RWPE2 (cell line): ENCODE measurements around the gene TEKTIP1.

ENCODE experiments used
- ATAC-seq: fragments of 200-7000 bp; cut with Tn5 transposase; 3 replicates; pipeline ENCODE4 v1.9.1; 2021; ENCODE audit warnings: low read depth
- DNase-seq: peaks from one replicate; pipeline ENCODE4 v3.0.0-alpha.2; 2020; ENCODE audit warnings: low spot score
- H3K27ac ChIP-seq: fragments of 450-650 bp; 2 replicates; pipeline ENCODE4 v1.5.1; 2017; ENCODE audit warnings: mild to moderate bottlenecking; ENCODE audit not compliant: poor library complexity, severe bottlenecking
- H3K27me3 ChIP-seq: fragments of 250-450 bp; sonication (Bioruptor Pico); 2 replicates; pipeline ENCODE4 v1.5.1; 2021; ENCODE audit warnings: mild to moderate bottlenecking, moderate library complexity; ENCODE audit not compliant: insufficient read depth, poor library complexity, severe bottlenecking
- H3K36me3 ChIP-seq: fragments of 250-450 bp; sonication (Bioruptor Pico); 2 replicates; pipeline ENCODE4 v1.5.1; 2020; ENCODE audit warnings: low read depth, mild to moderate bottlenecking, moderate library complexity
- H3K4me1 ChIP-seq: fragments of 250-450 bp; sonication (Bioruptor Pico); 2 replicates; pipeline ENCODE4 v1.5.1; 2021; ENCODE audit warnings: mild to moderate bottlenecking, moderate library complexity; ENCODE audit not compliant: insufficient read depth, poor library complexity, severe bottlenecking
- H3K4me3 ChIP-seq: fragments of 250-450 bp; sonication (Bioruptor Pico); 2 replicates; pipeline ENCODE4 v1.5.1; 2021; ENCODE audit warnings: mild to moderate bottlenecking, moderate library complexity; ENCODE audit not compliant: severe bottlenecking
- H3K9me3 ChIP-seq: fragments of 250-450 bp; sonication (Bioruptor Pico); 2 replicates; pipeline ENCODE4 v1.5.1; 2021; ENCODE audit warnings: mild to moderate bottlenecking, moderate library complexity; ENCODE audit not compliant: severe bottlenecking
- TF ChIP-seq, protein P1 (sequence below): fragments of 450-650 bp; IDR thresholded peaks from one replicate; pipeline ENCODE4 v1.5.1; 2017; ENCODE audit warnings: mild to moderate bottlenecking, moderate library complexity; ENCODE audit not compliant: poor library complexity, severe bottlenecking

Gene TEKTIP1

DNA sequence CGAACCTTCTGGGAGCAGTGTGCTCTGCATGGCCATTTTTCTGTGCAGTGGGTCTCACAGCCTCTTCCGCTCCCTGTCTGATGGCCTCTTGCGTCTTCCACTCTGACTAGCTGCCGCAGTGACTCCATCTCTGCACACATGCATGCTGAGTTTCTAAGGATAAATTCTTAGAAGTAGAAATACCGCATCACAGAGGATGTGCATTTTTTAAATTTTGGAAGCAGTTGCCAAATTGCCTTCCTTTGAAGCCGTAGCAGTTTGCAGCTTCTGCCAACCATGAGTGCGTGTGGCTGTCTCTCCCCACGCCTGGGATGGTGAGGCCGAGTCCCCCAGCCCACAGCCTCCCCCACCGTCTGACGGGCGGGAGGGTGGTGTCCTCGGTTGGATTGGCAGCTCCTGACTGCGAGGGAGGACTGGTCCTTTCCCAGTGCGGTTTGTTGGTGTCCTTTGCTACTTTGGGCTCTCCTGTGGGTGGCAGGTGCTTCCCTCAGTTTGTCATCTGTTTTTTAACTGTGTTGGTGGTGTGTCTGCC, 23.0 kb upstream of the TEKTIP1 start:
- Histone ChIP-seq H3K36me3 (peaks cover 3% of the 10 kb centered on the region), H3K9me3 (no peaks in the 10 kb centered on the region), H3K4me1 (peaks cover 8% of the 10 kb centered on the region), H3K27me3 (no peaks in the 10 kb centered on the region), H3K27ac (no peak overlapping the region), H3K4me3 (no peak overlapping the region)
- TF ChIP-seq, protein P1, sequence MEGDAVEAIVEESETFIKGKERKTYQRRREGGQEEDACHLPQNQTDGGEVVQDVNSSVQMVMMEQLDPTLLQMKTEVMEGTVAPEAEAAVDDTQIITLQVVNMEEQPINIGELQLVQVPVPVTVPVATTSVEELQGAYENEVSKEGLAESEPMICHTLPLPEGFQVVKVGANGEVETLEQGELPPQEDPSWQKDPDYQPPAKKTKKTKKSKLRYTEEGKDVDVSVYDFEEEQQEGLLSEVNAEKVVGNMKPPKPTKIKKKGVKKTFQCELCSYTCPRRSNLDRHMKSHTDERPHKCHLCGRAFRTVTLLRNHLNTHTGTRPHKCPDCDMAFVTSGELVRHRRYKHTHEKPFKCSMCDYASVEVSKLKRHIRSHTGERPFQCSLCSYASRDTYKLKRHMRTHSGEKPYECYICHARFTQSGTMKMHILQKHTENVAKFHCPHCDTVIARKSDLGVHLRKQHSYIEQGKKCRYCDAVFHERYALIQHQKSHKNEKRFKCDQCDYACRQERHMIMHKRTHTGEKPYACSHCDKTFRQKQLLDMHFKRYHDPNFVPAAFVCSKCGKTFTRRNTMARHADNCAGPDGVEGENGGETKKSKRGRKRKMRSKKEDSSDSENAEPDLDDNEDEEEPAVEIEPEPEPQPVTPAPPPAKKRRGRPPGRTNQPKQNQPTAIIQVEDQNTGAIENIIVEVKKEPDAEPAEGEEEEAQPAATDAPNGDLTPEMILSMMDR = no peak
- ATAC-seq (no peak), DNase-seq (no peak)

DNA sequence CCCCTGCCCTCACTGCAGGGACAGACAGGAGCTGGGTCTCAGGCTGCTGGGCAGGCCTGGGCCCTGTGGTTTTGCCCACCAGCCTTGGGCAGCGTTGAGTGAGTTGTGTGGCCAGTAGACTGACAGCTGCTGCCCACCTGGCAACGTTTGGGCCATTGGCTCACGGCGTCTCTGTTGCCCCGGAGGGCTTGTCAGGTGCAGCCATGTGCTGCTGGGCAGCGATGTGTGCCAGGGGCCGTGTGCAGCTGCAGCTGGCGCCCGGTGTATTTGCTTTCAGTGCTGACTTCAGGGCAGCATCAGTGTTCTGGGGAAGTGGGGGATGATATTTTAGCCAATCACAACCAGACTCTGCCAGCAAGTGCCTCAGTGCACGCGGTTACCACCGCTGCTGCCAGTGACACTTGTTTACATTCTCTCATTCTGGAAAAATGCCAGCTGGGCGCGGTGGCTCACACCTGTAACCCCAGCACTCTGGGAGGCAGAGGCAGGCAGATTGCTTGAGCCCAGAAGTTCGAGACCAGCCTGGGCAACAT, 22.2 kb upstream of the TEKTIP1 start:
- no peaks in the 10 kb centered on the region for H3K9me3 ChIP-seq
- H3K4me1 ChIP-seq = peaks cover 11% of the 10 kb centered on the region
- H3K4me3 ChIP-seq = no peak overlapping the region
- no peaks in the 10 kb centered on the region for H3K27me3 ChIP-seq
- no peak overlapping the region for H3K27ac ChIP-seq
- no peak for DNase-seq
- ATAC-seq = no peak
- H3K36me3 ChIP-seq = peaks cover under 1% of the 10 kb centered on the region
- TF ChIP-seq, protein P1 = no peak

DNA sequence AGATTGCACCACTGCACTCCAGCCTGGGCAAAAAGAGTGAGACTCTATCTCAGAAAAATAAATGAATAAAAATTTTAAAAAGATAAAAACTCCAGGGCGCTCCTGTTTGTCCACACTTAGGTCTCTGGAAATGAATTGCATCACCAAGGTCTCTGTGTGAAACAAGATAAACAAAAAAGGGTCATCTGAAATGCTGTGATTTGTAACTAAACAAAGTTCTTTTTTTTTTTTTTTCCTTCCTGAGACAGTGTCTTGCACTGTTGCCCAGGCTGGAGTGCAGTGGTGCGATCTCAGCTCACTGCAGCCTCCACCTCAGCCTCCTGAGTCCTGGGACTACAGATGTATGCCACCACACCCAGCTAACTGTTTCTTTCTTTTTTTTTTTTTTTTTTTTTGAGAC, 21.3 kb upstream of the TEKTIP1 start:
- Histone ChIP-seq H3K27ac (no peak overlapping the region), H3K4me1 (peaks cover 11% of the 10 kb centered on the region), H3K9me3 (no peaks in the 10 kb centered on the region), H3K36me3 (peaks cover 7% of the 10 kb centered on the region), H3K27me3 (no peaks in the 10 kb centered on the region), H3K4me3 (no peak overlapping the region)
- no peak for ATAC-seq
- DNase-seq = no peak
- TF ChIP-seq, protein P1 = no peak

DNA sequence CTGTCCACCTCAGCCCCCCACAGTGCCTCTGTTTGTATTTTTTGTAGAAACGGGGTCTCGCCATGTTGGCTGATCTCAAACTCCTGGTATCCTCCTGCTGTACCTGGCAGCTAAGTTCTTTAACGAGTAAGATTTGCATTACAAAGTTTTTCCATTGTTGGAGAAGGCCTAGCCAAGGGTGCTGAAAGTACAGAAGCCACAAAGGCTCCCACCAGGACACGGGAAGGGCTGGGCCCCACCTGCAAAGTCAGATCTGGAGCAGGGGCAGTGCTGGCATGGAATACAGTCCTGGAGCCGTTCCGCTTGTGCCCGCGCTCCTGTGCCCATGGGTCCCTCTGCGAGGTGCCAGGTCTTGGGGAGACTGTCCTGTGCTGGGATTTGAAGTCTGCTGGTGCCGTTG, 20.7 kb upstream of the TEKTIP1 start:
- Histone ChIP-seq H3K4me3 (no peak overlapping the region), H3K36me3 (peaks cover 11% of the 10 kb centered on the region), H3K27ac (no peak overlapping the region), H3K9me3 (no peaks in the 10 kb centered on the region), H3K4me1 (peaks cover 11% of the 10 kb centered on the region), H3K27me3 (no peaks in the 10 kb centered on the region)
- no peak for DNase-seq
- no peak for ATAC-seq
- TF ChIP-seq, protein P1 = no peak

DNA sequence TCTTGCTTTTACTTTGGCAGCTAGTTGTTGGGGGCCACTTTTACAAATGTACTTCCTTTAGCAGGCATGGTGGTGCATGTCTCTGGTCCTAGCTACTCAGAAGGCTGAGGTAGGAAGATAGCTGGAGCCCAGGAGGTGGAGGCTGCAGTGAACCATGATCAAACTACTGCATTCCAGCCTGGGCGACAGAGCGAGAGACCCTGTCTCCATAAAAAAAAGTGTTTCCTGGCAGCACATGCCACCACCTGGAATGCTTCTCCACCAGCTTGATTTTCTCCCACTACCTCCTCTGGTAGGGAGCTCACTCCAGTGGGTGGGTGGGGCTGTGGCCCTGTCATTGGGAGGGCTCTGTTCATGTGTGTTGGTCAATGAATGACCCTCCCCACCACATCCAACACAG, 20.3 kb upstream of the TEKTIP1 start:
- Histone ChIP-seq H3K9me3 (no peaks in the 10 kb centered on the region), H3K4me1 (peaks cover 11% of the 10 kb centered on the region), H3K36me3 (peaks cover 15% of the 10 kb centered on the region), H3K4me3 (no peak overlapping the region), H3K27ac (no peak overlapping the region), H3K27me3 (no peaks in the 10 kb centered on the region)
- TF ChIP-seq, protein P1 = no peak
- no peak for DNase-seq
- no peak for ATAC-seq
